GM23338 (cell line): ENCODE data around the gene SORCS2.

Experiments used
- CREB1 ChIP-seq: fragments of 250-450 bp; sonication (Bioruptor Pico); IDR thresholded peaks from 2 replicates; pipeline ENCODE4 v1.5.0; 2020; ENCODE audit warnings: low read depth, mild to moderate bottlenecking, moderate library complexity
- EZH2 ChIP-seq: fragments of 200-600 bp; sonication (generic); IDR thresholded peaks from one replicate; pipeline ENCODE4 v1.8.0; 2017; ENCODE audit warnings: antibody characterized with exemption, mild to moderate bottlenecking, low read depth; ENCODE audit not compliant: unreplicated experiment
- EZH2phosphoT487 ChIP-seq: fragments of 200-600 bp; sonication (generic); IDR thresholded peaks from one replicate; pipeline ENCODE4 v1.8.1; 2018; ENCODE audit warnings: antibody characterized with exemption; ENCODE audit not compliant: unreplicated experiment
- JUNB ChIP-seq: IDR thresholded peaks from one replicate; pipeline ENCODE4 v1.6.1; 2016; ENCODE audit warnings: antibody characterized with exemption; ENCODE audit not compliant: unreplicated experiment
- POLR2AphosphoS5 ChIP-seq: IDR thresholded peaks from 2 replicates; pipeline ENCODE4 v1.6.1; 2016; ENCODE audit warnings: antibody characterized with exemption, low read depth
- REST ChIP-seq: IDR thresholded peaks from one replicate; pipeline ENCODE4 v1.6.1; 2018; ENCODE audit warnings: antibody characterized with exemption; ENCODE audit not compliant: unreplicated experiment
- TF ChIP-seq, protein P1 (sequence below), 2 experiments: fragments of 200-600 bp in 1 of 2; sonication (generic) in 1 of 2; conservative IDR thresholded peaks; 2 replicates each; pipeline versions ENCODE4 v1.5.1 to v1.6.1; 2016 to 2017; ENCODE audit warnings: antibody characterized with exemption in 2 of 2, low read depth in 2 of 2, mild to moderate bottlenecking in 2 of 2, moderate library complexity in 1 of 2

DNA sequence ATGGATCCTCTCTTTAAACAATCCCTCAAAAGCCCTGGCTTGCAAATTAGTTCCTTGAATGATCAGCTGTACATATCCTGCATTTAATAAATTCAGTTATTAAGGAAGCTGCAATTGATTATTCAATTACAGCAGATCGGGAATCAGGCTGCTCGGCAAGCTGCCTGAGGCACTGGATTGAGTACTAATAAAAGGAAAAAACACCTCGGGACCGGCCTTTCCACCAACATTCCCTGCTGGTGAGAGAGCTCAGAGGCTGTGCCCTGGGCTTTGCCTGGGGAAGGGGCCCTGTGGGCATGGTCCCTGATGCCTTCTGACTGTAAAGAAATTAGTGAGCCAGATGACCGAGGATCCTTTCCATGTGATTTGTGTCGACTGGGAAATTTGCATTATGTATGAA is 69.2 kb downstream of the SORCS2 start:
- TF ChIP-seq, protein P1, sequence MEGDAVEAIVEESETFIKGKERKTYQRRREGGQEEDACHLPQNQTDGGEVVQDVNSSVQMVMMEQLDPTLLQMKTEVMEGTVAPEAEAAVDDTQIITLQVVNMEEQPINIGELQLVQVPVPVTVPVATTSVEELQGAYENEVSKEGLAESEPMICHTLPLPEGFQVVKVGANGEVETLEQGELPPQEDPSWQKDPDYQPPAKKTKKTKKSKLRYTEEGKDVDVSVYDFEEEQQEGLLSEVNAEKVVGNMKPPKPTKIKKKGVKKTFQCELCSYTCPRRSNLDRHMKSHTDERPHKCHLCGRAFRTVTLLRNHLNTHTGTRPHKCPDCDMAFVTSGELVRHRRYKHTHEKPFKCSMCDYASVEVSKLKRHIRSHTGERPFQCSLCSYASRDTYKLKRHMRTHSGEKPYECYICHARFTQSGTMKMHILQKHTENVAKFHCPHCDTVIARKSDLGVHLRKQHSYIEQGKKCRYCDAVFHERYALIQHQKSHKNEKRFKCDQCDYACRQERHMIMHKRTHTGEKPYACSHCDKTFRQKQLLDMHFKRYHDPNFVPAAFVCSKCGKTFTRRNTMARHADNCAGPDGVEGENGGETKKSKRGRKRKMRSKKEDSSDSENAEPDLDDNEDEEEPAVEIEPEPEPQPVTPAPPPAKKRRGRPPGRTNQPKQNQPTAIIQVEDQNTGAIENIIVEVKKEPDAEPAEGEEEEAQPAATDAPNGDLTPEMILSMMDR (conservative IDR thresholded peaks at IDR 0.05; ENCODE audit: low read depth in 2 of 2), result no peak
- TF ChIP-seq POLR2AphosphoS5 (no peak), EZH2 (no peak), EZH2phosphoT487 (no peak), JUNB (no peak), REST (no peak), CREB1 (CRISPR knock-in tag) (no peak)
